Ovary (tissue), 3 donors: ENCODE results near the gene MYO5B.

Experiments
- EP300 ChIP-seq: sonication (generic); formaldehyde crosslinking; IDR thresholded peaks from one replicate; pipeline ENCODE4 v1.6.1; 2017; ENCODE audit warnings: antibody characterized with exemption
- POLR2A ChIP-seq: fragments of 450-650 bp; IDR thresholded peaks from one replicate; pipeline ENCODE4 v1.6.1; 2017; ENCODE audit warnings: antibody characterized with exemption, mild to moderate bottlenecking, moderate library complexity
- TF ChIP-seq, protein P1 (sequence below), 3 donors: fragments of 450-650 bp in 2 of 3; fragments of 200-600 bp in 1 of 3; IDR thresholded peaks; one replicate each; pipeline versions ENCODE4 v1.5.1 to v1.8.0; 2016 to 2022; ENCODE audit warnings: antibody characterized with exemption in 3 of 3, mild to moderate bottlenecking in 1 of 3
- donor health status: DM: no; HTN: no; CAD: no.

DNA sequence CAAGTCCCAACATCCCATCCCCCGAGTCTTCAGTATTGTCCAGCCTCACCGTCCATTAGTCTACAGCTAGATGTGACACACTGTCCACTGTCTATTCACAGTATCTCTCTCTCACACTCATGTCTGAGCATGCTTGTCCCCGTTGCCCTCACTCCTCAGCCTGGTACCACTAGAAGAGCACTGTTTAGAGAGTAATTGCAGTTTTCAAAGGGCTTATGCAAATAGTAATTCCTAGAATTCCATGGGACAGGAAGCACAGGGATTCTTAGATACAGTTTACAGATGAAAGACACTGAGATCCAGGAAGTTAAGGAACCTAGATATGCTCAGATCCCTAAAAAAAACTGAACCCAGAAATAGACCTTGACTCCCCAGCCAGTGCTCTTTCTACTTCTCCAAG lies 125.5 kb downstream of the MYO5B start:
- TF ChIP-seq, protein P1, sequence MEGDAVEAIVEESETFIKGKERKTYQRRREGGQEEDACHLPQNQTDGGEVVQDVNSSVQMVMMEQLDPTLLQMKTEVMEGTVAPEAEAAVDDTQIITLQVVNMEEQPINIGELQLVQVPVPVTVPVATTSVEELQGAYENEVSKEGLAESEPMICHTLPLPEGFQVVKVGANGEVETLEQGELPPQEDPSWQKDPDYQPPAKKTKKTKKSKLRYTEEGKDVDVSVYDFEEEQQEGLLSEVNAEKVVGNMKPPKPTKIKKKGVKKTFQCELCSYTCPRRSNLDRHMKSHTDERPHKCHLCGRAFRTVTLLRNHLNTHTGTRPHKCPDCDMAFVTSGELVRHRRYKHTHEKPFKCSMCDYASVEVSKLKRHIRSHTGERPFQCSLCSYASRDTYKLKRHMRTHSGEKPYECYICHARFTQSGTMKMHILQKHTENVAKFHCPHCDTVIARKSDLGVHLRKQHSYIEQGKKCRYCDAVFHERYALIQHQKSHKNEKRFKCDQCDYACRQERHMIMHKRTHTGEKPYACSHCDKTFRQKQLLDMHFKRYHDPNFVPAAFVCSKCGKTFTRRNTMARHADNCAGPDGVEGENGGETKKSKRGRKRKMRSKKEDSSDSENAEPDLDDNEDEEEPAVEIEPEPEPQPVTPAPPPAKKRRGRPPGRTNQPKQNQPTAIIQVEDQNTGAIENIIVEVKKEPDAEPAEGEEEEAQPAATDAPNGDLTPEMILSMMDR (IDR thresholded peaks at IDR 0.05): no peak
- TF ChIP-seq POLR2A: no peak
- no peak for TF ChIP-seq EP300
